VCaP (cell line): Measurements from ENCODE around the gene GATA5.
A peak's percentile ranks its signal among the peaks of the same experiment; 100 is the strongest.

Source experiments
- H3K27ac ChIP-seq: fragments of 450-650 bp; 2 replicates; pipeline ENCODE4 v1.5.1; 2017
- TF ChIP-seq, protein P1 (sequence below): fragments of 450-650 bp; conservative IDR thresholded peaks from 2 replicates; pipeline ENCODE4 v1.5.1; 2017; ENCODE audit warnings: mild to moderate bottlenecking, moderate library complexity

GATA5 gene

DNA sequence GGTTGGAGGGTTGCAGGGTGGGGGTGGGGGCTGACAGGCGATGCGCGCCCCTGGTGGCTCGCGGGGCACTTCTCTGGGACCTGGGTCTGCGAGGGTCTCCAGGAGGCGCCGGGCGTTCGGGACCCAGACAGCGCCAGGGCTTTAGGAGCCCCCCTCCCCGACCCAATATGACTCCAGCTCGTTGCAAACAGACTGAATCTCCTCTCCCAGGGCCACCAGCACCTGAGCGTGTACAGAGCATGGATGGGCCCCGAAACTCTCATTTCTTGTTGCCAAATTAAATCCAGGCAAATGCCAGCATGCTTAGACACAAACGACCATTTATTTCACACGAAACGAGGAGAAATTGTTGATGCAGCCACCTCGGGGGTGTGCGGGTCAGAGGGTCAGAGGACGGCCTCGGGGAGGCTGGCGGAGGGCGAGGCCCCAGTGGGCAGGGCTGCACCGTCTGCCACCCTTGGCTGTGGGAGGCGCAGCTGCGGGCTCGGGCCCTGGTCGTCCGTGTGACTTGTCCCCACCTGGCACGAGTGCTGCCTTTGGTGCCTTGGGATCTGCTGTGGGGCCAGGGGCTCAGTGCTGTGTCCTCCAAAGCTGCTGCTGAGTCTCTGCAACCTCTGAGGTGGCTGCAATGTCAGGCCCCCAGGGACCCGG is 20.9 kb upstream of the GATA5 start:
- TF ChIP-seq, protein P1, sequence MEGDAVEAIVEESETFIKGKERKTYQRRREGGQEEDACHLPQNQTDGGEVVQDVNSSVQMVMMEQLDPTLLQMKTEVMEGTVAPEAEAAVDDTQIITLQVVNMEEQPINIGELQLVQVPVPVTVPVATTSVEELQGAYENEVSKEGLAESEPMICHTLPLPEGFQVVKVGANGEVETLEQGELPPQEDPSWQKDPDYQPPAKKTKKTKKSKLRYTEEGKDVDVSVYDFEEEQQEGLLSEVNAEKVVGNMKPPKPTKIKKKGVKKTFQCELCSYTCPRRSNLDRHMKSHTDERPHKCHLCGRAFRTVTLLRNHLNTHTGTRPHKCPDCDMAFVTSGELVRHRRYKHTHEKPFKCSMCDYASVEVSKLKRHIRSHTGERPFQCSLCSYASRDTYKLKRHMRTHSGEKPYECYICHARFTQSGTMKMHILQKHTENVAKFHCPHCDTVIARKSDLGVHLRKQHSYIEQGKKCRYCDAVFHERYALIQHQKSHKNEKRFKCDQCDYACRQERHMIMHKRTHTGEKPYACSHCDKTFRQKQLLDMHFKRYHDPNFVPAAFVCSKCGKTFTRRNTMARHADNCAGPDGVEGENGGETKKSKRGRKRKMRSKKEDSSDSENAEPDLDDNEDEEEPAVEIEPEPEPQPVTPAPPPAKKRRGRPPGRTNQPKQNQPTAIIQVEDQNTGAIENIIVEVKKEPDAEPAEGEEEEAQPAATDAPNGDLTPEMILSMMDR, result peak; percentile 87
- no peak overlapping the region for H3K27ac ChIP-seq

DNA sequence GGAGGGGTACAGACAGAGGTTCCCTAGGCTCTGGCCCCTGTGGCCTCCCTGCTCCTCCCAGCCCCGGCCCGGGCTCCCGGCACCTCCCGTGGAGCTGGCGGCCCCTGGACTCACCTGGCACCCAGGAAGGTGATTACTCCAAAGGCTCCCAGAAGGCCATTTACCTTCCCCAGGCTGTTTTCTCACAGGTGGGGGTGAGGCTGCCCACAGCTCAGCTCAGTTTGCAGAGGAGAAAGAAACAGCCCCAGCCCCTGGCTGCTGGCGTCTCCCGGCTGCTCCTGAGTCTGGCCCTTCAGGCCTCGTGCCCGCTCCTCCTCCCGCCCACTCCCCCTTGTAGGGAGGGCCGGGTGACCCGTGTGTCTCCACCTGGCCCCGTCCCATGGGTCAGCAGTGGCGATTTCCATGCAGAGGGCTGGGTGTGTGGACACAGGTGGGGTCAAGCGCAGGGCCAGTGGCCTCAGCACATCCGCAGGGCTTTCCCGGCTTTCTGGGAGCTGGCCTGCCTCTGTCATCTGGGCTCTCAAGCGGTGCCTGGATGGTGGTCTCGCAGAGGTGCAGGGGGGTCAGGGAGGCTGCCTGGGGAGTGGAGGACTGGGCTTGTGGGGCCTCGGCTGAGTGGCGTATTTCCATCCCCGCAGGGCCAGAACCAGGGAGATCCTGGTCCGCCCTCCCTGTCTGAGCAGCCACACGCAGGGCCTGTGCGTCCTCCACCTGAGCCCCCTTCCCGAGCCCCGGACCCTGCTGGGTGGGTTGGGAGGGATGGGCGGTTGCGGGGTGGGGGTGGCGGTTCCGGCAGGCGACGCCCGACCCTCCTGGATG is 20.2 kb upstream of the GATA5 start:
- TF ChIP-seq, protein P1, result no peak
- H3K27ac ChIP-seq, result peak overlapping the region; percentile 3; the same call in 1 of the 2 replicates

DNA sequence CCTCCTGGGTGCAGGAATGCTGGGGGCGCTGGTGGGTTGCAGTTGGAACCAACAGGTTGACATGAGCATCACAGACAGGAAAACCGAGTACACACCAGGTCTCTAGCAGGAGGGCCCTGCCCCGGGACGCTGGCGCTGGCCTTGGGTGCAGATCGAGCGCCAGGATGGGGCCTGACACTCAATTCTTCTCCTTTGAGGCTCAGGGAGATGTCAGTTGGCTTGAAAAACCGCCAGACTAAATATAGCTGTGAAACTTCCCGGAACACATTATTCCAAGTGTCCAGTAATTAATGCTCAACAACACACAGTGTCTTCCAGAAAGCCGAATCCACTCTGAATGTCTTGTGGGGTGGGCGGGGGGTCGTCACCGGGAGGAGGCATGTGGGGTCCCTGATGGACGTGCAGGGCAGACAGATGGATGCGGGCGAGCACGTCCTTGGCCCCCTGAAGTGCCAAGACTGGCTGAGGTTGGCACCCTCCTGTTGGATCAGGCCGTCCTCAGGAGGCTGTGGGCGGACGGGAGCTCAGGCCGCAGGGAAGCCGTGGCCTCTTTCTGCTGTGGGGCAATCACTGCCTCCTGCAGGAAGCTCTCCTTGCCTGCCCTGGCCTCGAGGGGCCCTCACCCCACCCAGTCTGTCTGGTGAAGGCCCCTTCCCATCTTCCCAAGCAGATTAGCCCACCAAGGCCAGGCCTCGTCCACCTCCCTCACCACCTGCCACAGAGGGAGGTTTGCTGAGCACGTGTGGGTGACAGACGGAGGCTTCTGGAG is 19.4 kb upstream of the GATA5 start:
- H3K27ac ChIP-seq, result peak overlapping the region; percentile 3; the same call in 1 of the 2 replicates
- TF ChIP-seq, protein P1, result no peak

DNA sequence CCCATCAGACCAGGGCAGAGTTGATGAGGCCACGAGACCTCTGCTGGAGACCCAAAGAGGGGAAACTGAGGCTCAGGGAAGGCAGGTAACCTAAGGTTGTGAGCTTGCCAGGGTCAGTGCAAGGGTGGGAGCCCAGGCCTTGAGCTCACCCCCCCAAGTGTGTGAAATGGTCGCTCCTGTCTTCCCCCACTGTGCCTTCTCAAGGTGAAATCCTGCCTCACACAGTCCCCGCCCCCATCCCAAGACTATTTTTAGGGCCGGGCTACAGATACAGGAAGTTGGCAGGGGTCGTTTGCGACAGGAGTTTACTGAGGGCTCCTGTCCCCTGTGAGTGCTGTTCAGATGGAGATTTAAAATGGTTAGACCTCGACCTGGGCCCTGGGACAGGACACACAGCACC is 18.7 kb upstream of the GATA5 start:
- TF ChIP-seq, protein P1, result no peak
- H3K27ac ChIP-seq, result no peak overlapping the region

DNA sequence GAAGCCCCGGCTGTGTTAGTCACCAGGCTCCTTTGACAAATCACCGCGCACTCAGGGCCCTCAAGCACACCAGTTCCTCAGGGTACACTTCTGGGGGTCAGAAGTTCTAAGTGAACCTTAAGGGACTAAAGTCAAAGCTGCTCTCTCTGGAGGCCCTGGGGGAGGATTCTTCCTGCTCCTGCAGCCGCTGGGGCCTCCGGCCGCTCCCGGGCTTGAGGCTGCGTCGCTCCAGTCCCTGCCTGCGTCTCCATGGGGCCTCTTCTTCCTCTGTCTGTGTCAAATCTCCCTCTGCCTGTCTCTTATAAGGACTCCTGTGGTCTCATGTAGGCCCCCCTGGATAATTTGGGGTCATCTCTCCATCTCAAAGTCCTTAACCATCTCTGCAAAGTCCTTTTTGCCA is 18.1 kb upstream of the GATA5 start:
- no peak overlapping the region for H3K27ac ChIP-seq
- TF ChIP-seq, protein P1, result no peak

DNA sequence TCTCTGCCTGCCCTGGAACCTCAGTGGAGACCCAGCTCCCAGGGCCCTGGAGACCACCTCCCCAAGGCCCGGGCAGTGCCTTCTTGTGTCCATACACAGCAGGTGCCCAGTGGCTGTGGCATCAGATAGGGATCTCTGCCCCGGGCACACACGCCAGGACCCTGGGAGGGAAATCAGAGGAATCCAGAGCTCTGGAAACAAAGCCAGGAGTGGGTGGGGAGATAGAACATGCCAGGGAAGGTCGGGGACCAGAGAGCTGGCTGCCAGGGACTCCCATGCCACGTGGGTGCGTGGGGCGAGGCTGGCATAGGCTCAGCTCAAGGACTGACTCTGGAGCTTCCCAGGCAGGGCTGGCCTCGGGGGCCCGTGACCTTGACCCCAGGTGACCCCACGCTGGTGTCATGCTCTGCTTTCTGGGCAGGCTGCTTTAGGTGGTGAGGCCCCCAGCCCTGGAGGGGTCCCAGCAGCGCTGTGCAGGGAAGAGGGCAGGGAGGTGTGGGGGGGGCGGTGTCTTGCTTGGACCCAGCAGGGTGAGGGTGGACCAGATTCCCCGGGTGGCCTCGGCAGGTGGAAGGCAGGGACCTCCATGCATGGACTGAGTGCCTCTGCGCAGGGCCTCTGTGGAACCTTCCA is 17.6 kb upstream of the GATA5 start:
- no peak overlapping the region for H3K27ac ChIP-seq
- TF ChIP-seq, protein P1, result no peak
